ENCODE results near the gene FADS3. TPM values are rescaled to one million over a fixed set of nuclear protein-coding genes. Genes with fewer than 3 reads are reported as not detected.
A peak's percentile ranks its signal among the peaks of the same experiment; 100 is the strongest.

The FADS3 gene
- total RNA-seq, 1 donor from 2014 or later = 127 TPM

- DNase-seq (ENCODE audit: low spot score) (peak; percentile 71), ATAC-seq (no peak)
- intact Hi-C loops (cut with DNase I) = no loop called here
Observed at GRCh38 chr11:61916737-61917333, 25.5 kb upstream of the FADS3 start.

DNA sequence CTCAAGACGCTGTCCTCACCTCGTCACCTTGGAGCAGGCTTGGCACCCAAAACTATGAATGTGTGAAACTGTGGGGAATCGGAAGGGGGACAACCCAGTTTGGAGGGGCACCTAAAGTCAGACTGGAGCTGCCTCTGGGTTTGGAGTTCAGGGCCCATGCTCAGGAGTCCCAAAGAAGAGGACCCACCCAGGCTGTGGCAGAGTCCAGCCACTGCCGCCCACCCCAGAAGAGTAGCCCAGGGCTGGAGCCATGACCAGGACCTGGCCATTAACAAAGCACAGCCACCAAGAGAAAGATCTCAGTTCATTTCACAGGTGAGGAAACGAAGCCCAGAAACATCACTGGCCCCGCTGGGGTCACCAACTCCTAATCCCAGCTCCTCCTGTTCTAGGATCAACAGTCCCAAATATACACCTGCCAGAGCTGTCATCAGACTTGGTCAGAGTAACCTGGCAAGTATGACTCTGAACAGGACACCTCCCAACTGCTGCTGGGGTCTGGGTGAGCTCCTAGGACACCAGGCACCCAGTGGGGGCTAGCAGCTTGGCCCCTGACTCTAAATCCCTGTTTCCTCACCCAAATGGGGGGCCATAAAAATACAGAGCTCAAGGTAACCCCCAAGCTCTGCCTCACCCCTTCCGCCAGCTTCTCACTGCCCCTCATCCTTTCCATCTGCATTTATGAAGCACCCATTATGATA is 23.3 kb upstream of the FADS3 start:
- ATAC-seq (no peak), DNase-seq (ENCODE audit: low spot score) (no peak)
- intact Hi-C loops (cut with DNase I) = no loop called here

GRCh38 chr11:61913699-61914395 is 22.5 kb upstream of the FADS3 start:
- ATAC-seq = no peak
- DNase-seq (ENCODE audit: low spot score) = no peak
- intact Hi-C loops (cut with DNase I) = no loop called here

GRCh38 chr11:61912991-61913698 is 21.8 kb upstream of the FADS3 start:
- peak; percentile 53 for DNase-seq (ENCODE audit: low spot score)

DNA sequence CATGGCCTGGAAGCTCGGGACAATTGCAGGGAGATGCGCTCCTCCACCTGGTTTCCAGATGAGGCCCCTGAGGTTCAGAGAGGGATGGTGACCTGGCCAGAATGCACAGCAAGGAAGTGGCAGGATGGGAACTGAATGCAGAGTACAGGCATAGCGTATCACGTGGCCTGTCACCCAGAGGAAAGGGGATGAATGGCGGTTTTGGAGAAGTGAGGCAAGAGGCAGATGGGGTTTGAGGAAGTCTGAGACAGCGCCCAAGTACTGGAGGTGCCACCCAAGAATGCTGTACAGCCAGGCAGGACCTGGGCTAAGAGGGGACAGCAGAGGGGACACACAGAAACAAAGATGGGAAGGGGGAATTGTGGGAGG is 21.2 kb upstream of the FADS3 start:
- ATAC-seq (peak; percentile 14), DNase-seq (ENCODE audit: low spot score) (peak; percentile 71)
- intact Hi-C loops (cut with DNase I) = no loop called here

More at GRCh38 chr11:61912991-61913698, 21.8 kb upstream of the FADS3 start:
- intact Hi-C loops (cut with DNase I) = no loop called here
- ATAC-seq = no peak

DNA sequence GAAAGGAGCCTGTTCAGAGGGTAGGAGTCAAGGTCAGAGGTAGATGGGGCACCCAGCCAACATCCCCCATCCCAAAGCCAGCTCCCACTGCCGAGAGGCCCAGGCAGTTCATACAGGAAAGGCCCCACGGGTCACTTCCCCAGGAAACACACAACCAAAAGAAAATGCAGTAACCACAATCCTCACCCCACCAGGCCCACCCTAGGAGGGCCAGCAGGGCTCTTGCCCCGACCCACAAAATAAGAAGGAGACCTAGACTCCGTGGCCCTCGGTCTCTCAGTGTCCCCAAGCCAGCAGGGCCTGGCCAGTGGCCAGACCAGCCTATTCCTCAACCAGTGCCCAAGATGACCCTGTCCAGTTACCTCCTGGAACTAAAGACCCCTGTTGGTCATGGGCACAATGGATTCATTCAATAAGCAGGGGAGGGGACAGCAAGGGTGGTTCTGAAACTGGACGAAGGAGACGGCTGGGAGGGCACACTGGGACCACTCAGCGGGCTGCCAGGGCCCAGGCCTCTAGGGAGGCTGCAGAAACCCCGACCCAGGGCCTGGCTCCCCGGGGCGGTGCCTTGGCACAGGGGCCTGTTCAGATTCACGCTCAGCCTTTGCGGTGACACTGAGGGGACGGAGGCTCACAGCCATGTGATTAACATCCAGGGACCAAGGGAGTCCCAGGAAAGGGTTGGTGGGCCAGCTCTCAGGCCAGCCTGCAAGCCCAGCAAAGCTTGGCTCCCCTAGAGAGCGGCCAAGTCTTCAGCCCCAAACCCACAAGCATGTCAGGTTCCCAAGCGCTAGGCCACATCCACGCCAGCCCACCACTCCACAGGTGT is 20.6 kb upstream of the FADS3 start:
- peak; percentile 67 for DNase-seq (ENCODE audit: low spot score)

GRCh38 chr11:61911128-61911700 is 19.9 kb upstream of the FADS3 start:
- DNase-seq (ENCODE audit: low spot score) (no peak), ATAC-seq (no peak)
- intact Hi-C loops (cut with DNase I) = no loop called here

More for the DNA sequence above, 20.6 kb upstream of the FADS3 start:
- intact Hi-C loops (cut with DNase I) = no loop called here
- ATAC-seq = no peak

DNA sequence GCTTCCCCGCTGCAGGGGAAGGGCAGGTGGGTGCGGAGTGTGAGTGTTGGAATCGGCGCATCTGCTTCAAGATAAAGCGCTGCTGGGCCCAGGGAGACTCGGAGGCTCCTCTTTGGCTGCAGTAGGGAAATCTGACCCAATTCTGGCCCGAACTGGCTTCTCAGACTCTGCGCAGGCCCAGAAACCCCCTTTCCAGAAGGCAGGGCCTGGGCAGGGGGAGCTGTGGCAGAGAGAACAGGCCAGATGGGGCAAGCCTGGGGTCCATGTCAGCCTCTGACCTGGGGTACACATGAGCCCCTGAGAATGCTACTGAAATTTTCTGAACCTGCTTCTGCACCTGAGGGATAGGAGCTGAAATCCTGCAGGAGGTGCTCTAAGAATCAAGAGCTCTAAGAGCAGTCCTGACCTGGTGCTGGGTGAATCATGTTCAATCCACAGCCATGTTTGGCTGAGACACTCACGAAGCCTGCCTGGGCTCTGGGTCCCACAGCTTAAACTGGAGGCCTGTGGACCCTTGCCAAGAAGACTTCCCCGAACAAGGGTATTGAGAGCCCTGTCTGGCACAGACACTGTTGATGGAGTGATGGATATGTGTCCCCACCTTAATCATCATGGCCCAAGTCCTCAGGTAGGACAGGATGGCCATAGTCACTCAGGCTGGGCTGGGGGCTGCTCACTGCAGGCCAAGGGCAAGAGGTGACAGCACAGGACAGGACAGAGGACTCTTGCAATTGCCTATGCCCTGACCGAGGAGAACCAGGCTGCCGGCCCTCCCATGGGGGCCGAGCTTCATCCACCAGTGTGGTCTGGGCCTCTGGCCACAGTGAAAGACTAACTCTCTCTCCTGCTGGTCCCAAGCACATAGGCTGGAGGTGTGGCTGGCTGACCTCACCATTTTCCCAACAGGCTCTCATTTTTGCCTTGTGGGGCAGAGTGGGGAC is 19.1 kb upstream of the FADS3 start:
- intact Hi-C loops (cut with DNase I) = no loop called here
- DNase-seq (ENCODE audit: low spot score) (peak; percentile 54), ATAC-seq (peak; percentile 60)

DNA sequence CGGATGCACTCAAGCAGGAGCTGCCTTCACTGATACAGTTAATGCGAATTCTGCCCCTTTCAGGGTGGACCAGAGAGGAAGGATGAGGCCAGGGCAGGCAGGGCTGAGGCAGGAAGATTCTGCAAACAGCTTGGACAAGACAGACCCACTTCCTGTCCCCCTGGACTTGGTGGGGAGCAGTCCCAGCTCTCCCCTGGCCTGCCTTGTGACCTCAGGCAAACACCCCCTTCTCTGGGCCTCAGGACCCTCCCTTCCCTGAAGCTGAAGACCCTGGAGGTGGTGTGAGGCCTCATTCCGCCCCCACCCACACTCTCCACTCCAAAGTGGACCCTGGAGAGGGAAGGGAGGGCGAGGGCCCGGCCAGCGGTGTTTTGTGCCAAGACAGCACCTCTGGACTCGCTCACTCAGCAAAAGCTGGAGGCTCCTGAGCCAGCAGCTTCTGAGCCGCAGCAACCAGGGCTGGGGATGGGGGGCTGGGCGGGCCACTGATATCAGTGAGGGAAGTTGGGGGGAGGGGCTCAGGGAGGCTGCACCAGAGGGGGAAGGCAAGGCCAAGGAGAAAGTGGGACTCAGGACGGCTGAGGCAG is 17.5 kb upstream of the FADS3 start:
- peak; percentile 81 for DNase-seq (ENCODE audit: low spot score)
- peak; percentile 52 for ATAC-seq
- intact Hi-C loops (cut with DNase I) = no loop called here

GRCh38 chr11:61907871-61908729 is 16.8 kb upstream of the FADS3 start:
- intact Hi-C loops (cut with DNase I) = no loop called here
- DNase-seq (ENCODE audit: low spot score) (no peak), ATAC-seq (no peak)

- no peak for DNase-seq (ENCODE audit: low spot score)
- intact Hi-C loops (cut with DNase I) = no loop called here
Observed at GRCh38 chr11:61907282-61907681, 15.9 kb upstream of the FADS3 start.

GRCh38 chr11:61906522-61906909 is 15.2 kb upstream of the FADS3 start:
- no peak for DNase-seq (ENCODE audit: low spot score)
- intact Hi-C loops (cut with DNase I) = no loop called here
- no peak for ATAC-seq

More at GRCh38 chr11:61907282-61907681, 15.9 kb upstream of the FADS3 start:
- ATAC-seq = no peak

DNA sequence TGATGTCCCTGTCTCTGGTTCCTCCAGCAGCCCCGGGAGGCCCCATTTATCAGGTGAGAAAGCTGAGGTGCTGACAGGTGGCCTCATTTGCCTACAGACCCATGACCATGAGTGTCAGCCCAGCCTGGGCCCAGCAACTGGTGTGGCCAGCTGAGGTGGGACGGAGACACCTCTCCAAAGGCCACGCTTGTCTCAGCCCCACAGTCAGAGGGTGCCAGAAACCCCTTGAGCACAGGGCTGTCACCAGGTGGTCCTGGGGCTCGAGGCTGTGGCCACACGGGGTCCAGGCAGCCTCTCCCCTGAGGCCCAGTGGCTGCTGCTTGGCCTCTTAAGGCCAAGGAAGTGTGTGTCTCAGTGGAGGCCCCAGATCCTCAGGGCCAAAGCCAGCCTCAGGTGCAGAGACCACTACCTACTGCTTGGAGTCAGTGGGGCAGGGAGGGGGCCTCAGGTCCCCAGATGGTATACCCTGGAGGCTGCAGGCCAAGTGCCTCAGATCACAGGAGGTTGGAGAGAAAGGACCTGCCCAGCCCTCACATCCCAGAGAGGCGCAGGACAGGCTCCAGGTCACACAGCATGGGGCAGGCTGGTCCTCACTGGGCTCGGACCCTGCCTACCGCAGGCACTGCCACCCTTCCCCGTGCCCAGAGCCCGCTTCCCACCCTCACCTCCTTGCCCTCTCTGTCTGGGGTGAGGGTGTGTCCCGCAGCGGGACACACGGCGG is 14.6 kb upstream of the FADS3 start:
- intact Hi-C loops (cut with DNase I) = no loop called here
- no peak for DNase-seq (ENCODE audit: low spot score)

DNA sequence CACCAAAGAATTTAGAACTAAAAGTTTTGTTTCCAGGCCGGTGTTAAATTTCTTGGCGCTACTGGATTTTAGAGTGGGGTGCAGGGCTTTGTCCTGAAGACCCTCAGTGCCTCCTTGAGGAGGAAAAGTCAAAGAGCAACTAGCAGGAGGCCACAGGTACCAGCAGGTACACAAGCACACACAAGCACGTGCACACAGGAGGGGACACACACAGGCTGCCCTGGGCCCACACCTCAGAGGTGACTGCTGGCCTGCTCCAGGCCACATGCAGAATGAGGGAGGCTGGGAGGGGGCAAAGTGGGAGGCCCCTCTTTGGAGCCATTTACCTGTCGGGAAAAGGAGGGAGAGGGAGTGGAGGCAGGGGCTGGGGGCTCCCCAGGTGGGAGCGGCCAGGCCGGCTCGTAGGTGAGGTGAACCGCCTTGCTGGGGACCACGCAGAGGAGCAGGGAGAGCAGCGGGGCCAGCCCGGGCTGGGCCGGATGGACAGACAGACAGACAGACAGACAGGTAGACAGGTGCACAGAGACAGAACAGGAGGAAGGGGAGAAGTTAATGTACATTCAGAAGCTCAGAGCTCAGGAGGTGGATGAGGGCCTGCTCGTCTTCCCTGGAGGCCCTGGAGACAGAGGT is 13.8 kb upstream of the FADS3 start:
- intact Hi-C loops (cut with DNase I) = no loop called here
- no peak for DNase-seq (ENCODE audit: low spot score)
- ATAC-seq = no peak

More for the DNA sequence above, 14.6 kb upstream of the FADS3 start:
- no peak for ATAC-seq

- no peak for ATAC-seq
- intact Hi-C loops (cut with DNase I) = no loop called here
- no peak for DNase-seq (ENCODE audit: low spot score)
Observed at GRCh38 chr11:61904539-61905048, 13.2 kb upstream of the FADS3 start.

All from sciatic nerve (tissue), 2 donors.